HG03457 (cell line): Measurements from ENCODE around the gene IRF7.

Experiments
- ATAC-seq: cut with Tn5 transposase; IDR thresholded peaks from one replicate; pipeline ENCODE4 v1.9.1; 2021; ENCODE audit warnings: moderate number of reproducible peaks; ENCODE audit not compliant: unreplicated experiment

IRF7 gene

GRCh38 chr11:608791-609251 is 6.9 kb downstream of the IRF7 start:
- ATAC-seq = no peak

GRCh38 chr11:607971-608659 is 7.6 kb downstream of the IRF7 start:
- ATAC-seq = no peak

- ATAC-seq = no peak
Measured at GRCh38 chr11:607020-607780, 8.6 kb downstream of the IRF7 start.

DNA sequence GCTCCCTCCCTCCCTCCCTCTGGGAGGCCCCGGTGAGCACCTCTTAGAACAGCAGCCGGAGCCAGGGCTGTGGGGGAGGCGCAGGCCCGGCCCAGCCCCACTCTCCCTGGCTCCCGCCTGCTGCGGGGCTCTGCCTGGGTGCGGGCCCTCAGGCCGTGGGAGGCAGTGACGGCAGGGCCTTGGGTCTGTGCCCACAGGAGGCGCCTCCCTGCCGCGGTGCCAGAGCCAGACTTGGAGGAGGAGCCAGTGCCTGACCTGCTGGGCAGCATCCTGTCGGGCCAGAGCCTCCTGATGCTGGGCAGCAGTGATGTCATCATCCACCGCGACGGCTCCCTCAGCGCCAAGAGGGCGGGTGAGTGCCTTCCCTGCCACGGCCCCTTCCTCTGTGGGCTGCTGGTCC is 9.5 kb downstream of the IRF7 start:
- no peak for ATAC-seq

GRCh38 chr11:605286-606129 is 10.2 kb downstream of the IRF7 start:
- ATAC-seq = no peak

GRCh38 chr11:603154-603553 is 12.6 kb downstream of the IRF7 start:
- no peak for ATAC-seq

- no peak for ATAC-seq
Measured at GRCh38 chr11:601573-602245, 14.0 kb downstream of the IRF7 start.

DNA sequence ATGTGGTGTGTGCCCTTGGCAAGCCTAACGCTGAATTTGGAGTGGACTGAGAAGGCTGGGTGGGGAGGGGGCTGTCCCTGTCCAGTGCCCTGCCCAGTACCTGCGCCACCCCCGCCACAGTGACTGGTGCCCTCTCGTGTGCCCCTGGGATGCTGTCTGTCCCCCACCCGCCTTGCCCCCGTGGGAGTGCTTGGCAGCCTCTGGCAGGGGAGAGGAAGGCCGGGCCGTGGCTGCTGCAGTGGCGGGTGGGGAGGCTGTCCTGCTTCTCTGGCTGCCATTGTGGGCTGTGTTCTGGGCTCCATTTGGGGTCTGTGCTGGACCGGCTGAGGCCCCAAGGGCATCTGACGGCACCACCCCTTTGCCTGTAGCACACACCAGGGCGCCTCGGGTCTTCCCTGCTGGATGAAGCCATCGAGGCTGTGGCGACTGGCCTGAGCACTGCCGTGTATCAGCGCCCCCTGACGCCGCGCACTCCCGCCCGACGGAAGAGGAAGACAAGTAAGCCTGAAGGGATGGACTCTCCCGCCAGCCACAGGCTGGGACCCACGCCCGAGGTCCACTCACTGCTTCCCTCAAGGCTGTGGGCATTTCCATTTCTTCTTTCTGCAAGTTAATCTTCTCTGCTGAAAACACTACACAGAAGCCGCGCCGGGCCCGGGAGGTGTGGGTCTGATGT is 17.6 kb downstream of the IRF7 start:
- ATAC-seq = no peak

GRCh38 chr11:597166-597725 is 18.5 kb downstream of the IRF7 start:
- ATAC-seq = no peak

GRCh38 chr11:596374-596773 is 19.4 kb downstream of the IRF7 start:
- ATAC-seq = no peak

GRCh38 chr11:595400-595799 is 20.4 kb downstream of the IRF7 start:
- no peak for ATAC-seq

GRCh38 chr11:593347-593746 is 22.4 kb downstream of the IRF7 start:
- ATAC-seq = no peak

DNA sequence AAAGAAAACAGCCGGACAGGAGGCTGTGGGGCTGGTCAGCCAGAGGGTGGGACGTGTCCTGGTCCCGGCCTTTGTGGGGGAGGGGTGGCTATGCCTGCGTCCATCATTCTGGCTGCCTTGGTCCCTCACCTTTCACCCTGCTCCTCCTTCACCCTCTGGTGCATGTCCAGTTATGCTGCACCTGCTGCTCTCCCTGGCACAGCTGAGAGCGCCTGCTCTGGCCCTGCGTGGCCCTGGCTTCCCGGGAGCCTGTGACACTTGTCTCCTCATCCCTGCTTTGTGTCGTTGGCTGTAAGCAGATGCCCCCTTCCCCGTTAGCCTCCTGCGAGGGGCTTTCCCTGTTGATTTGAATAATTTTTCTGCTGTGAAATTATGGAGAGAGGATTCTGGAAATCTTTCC is 22.8 kb downstream of the IRF7 start:
- no peak for ATAC-seq

GRCh38 chr11:592501-592900 is 23.2 kb downstream of the IRF7 start:
- ATAC-seq = no peak

DNA sequence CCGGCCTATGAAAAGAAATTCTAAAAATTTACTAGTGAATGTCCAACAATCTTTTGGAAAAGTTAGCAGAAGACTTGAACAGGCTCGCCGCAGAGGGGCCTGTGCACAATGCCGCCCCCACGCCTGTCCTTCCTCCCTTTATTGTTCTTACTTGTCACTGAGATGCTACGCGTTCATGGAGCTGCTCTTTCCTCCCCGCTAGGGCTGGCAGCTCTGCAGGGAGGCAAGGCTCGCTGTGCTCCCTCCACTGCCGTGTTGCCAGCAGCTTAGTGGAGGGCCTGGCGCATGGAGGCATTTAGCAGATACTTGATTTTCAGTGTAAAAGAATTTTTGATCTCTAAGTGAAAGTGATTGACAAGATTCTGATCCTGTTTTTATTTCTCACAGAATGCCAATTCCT is 24.8 kb downstream of the IRF7 start:
- no peak for ATAC-seq

DNA sequence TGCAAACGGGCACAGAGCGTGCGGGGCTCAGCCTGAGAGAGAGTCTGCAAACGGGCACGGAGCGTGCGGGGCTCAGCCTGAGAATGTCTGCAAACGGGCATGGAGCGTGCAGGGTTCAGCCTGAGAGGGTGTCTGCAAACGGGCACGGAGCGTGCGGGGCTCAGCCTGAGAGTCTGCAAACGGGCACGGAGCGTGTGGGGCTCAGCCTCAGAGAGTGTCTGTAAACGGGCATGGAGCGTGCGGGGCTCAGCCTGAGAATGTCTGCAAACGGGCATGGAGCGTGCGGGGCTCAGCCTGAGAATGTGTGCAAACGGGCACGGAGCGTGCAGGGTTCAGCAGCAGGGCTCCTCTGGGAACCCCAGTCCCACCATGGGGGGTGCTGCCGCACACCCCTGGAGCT is 26.0 kb downstream of the IRF7 start:
- no peak for ATAC-seq

DNA sequence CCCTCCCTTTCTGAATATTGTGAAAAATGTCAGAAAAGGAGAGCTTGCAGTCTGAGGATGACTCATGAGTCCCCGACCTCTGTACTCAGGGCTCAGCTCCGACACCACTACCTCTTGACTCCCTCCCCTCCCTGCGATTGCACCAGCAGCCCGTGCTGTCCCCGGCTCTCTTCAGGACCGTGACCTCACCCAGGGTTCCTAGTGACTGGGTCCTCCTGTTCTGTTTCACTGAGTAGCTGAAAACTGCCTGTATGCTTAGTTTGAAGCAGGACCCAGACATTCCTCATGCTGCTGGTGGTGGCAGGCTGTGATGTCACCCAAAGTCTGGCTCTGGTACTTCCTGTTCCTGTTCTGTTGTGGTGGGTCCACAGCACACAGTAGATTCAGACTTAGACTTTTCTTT is 27.8 kb downstream of the IRF7 start:
- no peak for ATAC-seq

- no peak for ATAC-seq
Measured at GRCh38 chr11:587546-587945, 28.2 kb downstream of the IRF7 start.

DNA sequence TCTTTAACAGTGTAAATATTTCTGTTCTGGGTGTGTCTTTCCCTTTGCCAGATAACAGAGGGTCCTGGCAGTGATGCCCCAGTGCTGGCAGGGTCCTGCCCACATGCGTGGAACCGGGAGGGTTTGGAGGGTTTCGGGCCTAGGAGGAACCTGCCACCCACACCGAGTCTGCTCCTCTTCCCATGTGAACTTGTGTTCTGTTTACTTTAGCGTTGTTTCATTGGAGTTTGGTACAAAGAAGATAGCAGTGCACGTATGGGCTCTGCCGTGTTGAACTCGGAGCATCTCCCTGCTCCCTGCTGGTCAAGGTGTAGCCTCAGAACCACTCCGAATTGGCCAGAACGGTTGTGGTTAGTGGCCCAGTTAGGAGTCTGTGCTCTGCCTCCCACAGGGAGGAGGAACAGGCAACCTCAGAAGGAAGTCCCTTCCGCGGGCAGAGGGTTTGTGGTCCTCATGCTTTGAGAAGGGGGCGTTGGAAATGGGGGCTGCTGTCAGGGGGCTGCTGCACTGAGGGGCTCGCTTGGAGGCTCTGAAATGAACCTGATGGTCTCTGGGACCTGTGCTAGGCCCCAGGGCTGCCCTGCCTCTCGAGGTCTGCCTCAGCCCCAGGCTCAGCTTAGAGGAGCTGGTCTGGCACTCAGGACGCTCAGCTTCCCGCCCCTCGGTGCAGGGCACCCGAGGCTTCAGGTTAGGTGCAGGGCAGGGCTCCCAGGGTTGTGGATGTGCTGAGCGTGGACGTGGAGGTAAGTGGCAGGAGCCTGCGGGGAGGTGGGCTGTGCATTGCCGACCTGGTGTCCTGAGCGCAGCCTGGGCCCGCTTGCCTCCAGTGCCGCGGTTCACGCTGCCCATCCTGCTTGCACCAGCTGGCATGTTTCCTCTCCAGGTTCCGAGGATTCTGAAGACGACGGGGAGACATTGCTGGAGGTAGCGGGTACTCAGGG is 29.1 kb downstream of the IRF7 start:
- no peak for ATAC-seq
